AG04450 (cell line): ENCODE data around the gene EVA1B. TPM values are rescaled to one million over a fixed set of nuclear protein-coding genes. Genes with fewer than 3 reads are reported as not detected.

Experiments used
- CTCF ChIA-PET: fragments of 300-600, 350-600 bp; formaldehyde crosslinking; extraction: SDS; loops from one replicate; lab custom pipeline; 2022; ENCODE audit warnings: antibody characterized with exemption, inconsistent platforms; lab: Charles Lee
- POLR2A ChIA-PET: fragments of 350-600 bp; formaldehyde crosslinking; extraction: SDS; loops from one replicate; lab custom pipeline; 2021; ENCODE audit warnings: antibody characterized with exemption, inconsistent platforms; lab: Yijun Ruan, JAX
- DNase-seq: peaks from one replicate; pipeline ENCODE4 v3.0.0-alpha.2; 2011; ENCODE audit warnings: low read depth, low spot score
- H3K27ac ChIP-seq: one replicate; pipeline ENCODE4 v1.5.1; 2012; ENCODE audit warnings: low read depth, low read length, control low read depth
- H3K27me3 ChIP-seq: one replicate; pipeline ENCODE4 v1.6.0; 2012; ENCODE audit warnings: low read length; ENCODE audit not compliant: control insufficient read depth, insufficient read depth
- H3K4me3 ChIP-seq: 2 replicates; pipeline ENCODE4 v1.5.1; 2011; ENCODE audit warnings: mild to moderate bottlenecking, low read depth, low read length, control low read depth
- H3K9me3 ChIP-seq: 2 replicates; pipeline ENCODE4 v1.5.1; 2012; ENCODE audit warnings: low read length; ENCODE audit not compliant: control insufficient read depth, insufficient read depth
- polyA plus RNA-seq: library from polyadenylated mRNA; depleted of rRNA; stranded (reverse); fragments of >200 nt; gene quantifications from 2 replicates; pipeline ENCODE4 v1.2.3, GENCODE V29; 2011
- TF ChIP-seq, protein P1 (sequence below): IDR thresholded peaks from 2 replicates; pipeline ENCODE4 v1.5.1; 2011; ENCODE audit warnings: low read depth, low read length, control low read depth, inconsistent platforms

Gene EVA1B
- polyA plus RNA-seq, 1 experiment = 27.2 TPM

DNA sequence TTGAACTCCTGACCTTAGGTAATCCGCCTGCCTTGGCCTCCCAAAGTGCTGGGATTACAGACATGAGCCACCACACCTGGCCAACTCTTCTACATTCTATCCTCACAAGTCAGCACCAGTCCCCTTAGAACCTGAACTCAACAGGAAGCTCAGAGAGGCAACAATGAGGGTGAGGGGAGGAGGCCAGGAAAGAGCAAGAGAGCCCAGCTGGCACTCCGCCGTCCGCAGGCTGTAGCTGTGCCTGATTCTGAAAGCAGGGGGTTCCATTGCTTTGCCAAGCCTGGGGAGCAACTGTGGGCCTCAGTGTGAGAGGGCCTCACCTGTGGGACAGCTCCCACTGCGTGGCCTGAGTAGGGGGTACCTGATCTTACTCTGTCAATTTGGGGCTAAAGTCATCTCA lies 43.6 kb upstream of the EVA1B start:
- H3K9me3 ChIP-seq = no peaks in the 10 kb centered on the region
- POLR2A ChIA-PET = interaction anchor here (0.6 to 1.2 kb wide), 3 partner anchors 11 to 173 kb away, joined by 4 to 8 read pairs (median 6); no protein-coding TSS in a partner anchor
- DNase-seq = no peak
- TF ChIP-seq, protein P1, sequence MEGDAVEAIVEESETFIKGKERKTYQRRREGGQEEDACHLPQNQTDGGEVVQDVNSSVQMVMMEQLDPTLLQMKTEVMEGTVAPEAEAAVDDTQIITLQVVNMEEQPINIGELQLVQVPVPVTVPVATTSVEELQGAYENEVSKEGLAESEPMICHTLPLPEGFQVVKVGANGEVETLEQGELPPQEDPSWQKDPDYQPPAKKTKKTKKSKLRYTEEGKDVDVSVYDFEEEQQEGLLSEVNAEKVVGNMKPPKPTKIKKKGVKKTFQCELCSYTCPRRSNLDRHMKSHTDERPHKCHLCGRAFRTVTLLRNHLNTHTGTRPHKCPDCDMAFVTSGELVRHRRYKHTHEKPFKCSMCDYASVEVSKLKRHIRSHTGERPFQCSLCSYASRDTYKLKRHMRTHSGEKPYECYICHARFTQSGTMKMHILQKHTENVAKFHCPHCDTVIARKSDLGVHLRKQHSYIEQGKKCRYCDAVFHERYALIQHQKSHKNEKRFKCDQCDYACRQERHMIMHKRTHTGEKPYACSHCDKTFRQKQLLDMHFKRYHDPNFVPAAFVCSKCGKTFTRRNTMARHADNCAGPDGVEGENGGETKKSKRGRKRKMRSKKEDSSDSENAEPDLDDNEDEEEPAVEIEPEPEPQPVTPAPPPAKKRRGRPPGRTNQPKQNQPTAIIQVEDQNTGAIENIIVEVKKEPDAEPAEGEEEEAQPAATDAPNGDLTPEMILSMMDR = no peak
- CTCF ChIA-PET = interaction anchor here (0.6 to 3.8 kb wide), 6 partner anchors 15 to 218 kb away, joined by 4 to 53 read pairs (median 15); partner anchors contain the start of genes EVA1B and TRAPPC3
- H3K4me3 ChIP-seq = no peak overlapping the region
- no peak overlapping the region for H3K27ac ChIP-seq
- H3K27me3 ChIP-seq = no peaks in the 10 kb centered on the region

DNA sequence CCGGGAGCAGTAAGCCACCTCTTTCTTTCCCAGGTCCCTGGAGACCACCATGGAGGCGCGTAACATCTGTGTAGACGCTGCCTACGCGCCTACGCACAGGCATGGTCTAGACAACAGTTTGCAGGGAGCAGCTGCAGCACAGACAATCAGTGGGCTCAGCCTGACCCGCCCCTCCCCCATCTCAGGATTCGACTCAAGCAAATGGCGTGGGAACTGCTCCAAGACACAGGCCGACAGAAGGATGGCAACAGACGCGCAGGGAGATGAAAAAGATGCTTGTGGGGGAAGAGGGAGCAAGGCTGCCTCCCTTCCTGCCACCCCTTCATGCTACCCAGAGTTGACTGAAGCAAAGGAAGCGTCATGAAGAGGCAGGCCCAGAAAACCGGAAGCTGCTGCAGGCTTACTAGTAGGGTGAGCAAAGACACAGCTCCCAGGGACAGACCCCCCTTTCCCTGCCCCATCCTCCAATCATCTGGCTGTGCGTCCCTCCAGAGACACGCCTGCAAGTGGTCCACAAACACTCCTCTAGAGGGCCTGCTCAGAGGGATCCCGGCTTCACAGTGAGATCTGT lies 42.7 kb upstream of the EVA1B start:
- CTCF ChIA-PET = interaction anchor here (0.7 to 3.8 kb wide), 4 partner anchors 14 to 266 kb away, joined by 4 to 53 read pairs (median 26); partner anchors contain the start of gene TRAPPC3
- H3K4me3 ChIP-seq = no peak overlapping the region
- POLR2A ChIA-PET = interaction anchor here (1.2 kb wide), 1 partner anchor 15 kb away, joined by 6 read pairs; no protein-coding TSS in a partner anchor
- H3K27me3 ChIP-seq = no peaks in the 10 kb centered on the region
- no peaks in the 10 kb centered on the region for H3K9me3 ChIP-seq
- TF ChIP-seq, protein P1 = 0 out of 2 replicates have a peak, but pooled peaks have one; percentile 25
- H3K27ac ChIP-seq = peak overlapping the region; percentile 57
- no peak for DNase-seq

DNA sequence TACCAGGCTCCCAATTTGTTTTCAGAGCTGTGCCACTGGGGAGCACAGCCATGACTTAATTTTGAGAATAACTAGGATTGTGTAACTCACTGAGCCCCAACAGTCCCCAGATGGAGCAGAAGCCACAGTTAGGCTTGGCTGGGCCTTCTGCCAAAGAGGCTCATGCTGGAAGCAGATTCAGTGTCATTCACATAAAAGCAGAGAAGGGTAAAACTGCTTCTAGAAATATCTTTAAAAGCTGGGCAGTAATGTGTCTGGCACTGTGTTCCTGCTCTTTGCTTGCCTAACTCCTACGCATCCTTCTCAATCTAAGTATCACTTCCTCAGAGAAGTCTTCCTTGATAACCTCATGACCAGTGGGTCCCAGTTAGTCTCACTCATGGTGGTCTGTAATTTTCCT lies 41.9 kb upstream of the EVA1B start:
- TF ChIP-seq, protein P1 = no peak
- no peak overlapping the region for H3K4me3 ChIP-seq
- peak overlapping the region; percentile 31 for H3K27ac ChIP-seq
- ChIA-PET CTCF (no interaction called here), POLR2A (no interaction called here)
- no peak for DNase-seq
- no peaks in the 10 kb centered on the region for H3K27me3 ChIP-seq
- no peaks in the 10 kb centered on the region for H3K9me3 ChIP-seq

DNA sequence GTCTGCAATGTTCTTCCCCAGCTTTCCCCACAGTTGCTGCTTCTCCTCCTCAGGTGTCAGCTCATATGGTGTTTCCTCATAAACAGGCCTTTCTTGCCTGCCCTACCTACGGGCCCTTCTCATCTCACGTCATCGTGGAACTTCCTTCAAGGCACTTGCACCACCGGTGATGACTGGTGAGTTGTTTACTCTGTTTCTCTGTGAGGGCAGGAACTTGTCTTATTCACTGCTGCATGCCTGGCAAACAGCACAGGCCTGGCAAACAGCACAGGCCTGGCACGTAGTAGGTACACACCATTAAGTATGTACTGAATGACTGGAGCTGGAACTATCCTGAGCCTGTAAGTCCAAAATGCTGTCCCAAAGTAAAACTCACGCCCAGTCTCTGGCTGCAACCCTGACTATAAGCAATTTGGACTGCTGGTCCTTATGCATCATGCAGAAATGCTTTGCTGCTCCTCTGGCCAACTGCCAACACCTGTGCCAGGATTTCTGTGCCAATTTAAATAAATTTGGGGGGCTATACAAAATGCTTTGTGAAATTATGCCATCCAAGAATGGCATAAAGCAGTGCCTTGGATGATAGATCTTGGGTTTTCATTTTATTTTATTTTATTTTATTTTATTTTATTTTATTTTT lies 36.6 kb upstream of the EVA1B start:
- TF ChIP-seq, protein P1 = no peak
- ChIA-PET CTCF (interaction anchor here (0.7 to 3.2 kb wide), 2 partner anchors 9 to 24 kb away, joined by 3 to 22 read pairs; no protein-coding TSS in a partner anchor), POLR2A (no interaction called here)
- DNase-seq = no peak
- no peaks in the 10 kb centered on the region for H3K27me3 ChIP-seq
- H3K4me3 ChIP-seq = no peak overlapping the region
- H3K27ac ChIP-seq = peak overlapping the region; percentile 47
- H3K9me3 ChIP-seq = no peaks in the 10 kb centered on the region

DNA sequence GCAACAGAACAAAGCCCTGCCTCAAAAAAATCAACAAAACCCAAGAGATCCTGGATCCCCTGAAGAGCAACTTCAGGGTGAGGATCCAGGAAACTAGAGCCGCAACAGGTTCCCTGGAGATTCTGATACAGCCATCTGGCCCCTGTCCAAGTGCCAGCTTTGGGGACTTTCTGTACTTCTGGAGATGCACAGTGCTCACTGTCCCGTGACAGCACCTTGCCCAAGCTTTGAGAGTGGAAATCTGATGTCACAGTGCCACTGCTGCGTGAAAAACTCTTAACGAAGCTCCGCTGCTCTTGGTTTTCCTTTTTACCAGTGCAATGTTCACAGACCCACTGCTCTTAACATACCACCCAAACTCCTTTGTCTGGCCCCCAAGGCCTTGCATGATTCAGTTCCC lies 35.9 kb upstream of the EVA1B start:
- H3K4me3 ChIP-seq = no peak overlapping the region
- no peaks in the 10 kb centered on the region for H3K9me3 ChIP-seq
- ChIA-PET POLR2A (no interaction called here), CTCF (interaction anchor here (0.7 to 3.2 kb wide), 2 partner anchors 9 to 24 kb away, joined by 3 to 22 read pairs; no protein-coding TSS in a partner anchor)
- TF ChIP-seq, protein P1 = no peak
- peak overlapping the region; percentile 47 for H3K27ac ChIP-seq
- DNase-seq = no peak
- no peaks in the 10 kb centered on the region for H3K27me3 ChIP-seq
